Neuronal stem cell (in vitro differentiated cells): Measurements from ENCODE around the gene ARHGEF5.
"Not testable (repeated sequence)": the region's sequence is repeated elsewhere in the genome, so short reads cannot be mapped to it uniquely, and the experiment has no call there.

Experiments used
- DNase-seq: peaks from one replicate; pipeline ENCODE4 v3.0.0-alpha.2; 2013; ENCODE audit warnings: low spot score
- H2AFZ ChIP-seq: one replicate; pipeline ENCODE4 v1.6.1; 2013; ENCODE audit warnings: mild to moderate bottlenecking, low read length, inconsistent platforms
- H2AK5ac ChIP-seq: 2 replicates; pipeline ENCODE4 v1.6.1; 2013; ENCODE audit warnings: low read depth, mild to moderate bottlenecking, inconsistent platforms, low read length, moderate library complexity, mixed read lengths
- H2BK120ac ChIP-seq: 2 replicates; pipeline ENCODE4 v1.6.1; 2013; ENCODE audit warnings: low read depth, mild to moderate bottlenecking, inconsistent platforms, low read length, moderate library complexity, mixed read lengths
- H2BK12ac ChIP-seq: one replicate; pipeline ENCODE4 v1.6.1; 2013; ENCODE audit warnings: low read length, inconsistent platforms
- H2BK15ac ChIP-seq: 2 replicates; pipeline ENCODE4 v1.6.1; 2013; ENCODE audit warnings: mild to moderate bottlenecking, low read length, inconsistent platforms, mixed read lengths
- H2BK5ac ChIP-seq: one replicate; pipeline ENCODE4 v1.6.1; 2013; ENCODE audit warnings: inconsistent platforms, mild to moderate bottlenecking, low read length, moderate library complexity
- H3K14ac ChIP-seq: one replicate; pipeline ENCODE4 v1.6.1; 2013; ENCODE audit warnings: low read length, inconsistent platforms
- H3K18ac ChIP-seq: 2 replicates; pipeline ENCODE4 v1.6.1; 2013; ENCODE audit warnings: low read length, inconsistent platforms
- H3K23ac ChIP-seq: 2 replicates; pipeline ENCODE4 v1.6.1; 2013; ENCODE audit warnings: low read depth, mild to moderate bottlenecking, mixed read lengths, low read length, inconsistent platforms; ENCODE audit not compliant: poor library complexity
- H3K27ac ChIP-seq: replicated peaks from 3 replicates; pipeline ENCODE4 v1.5.1; 2013; ENCODE audit warnings: low read length, inconsistent platforms
- H3K27me3 ChIP-seq, 3 experiments: 2 replicates each; pipeline ENCODE4 v1.6.1; 2013; ENCODE audit warnings: low read length in 3 of 3, mild to moderate bottlenecking in 2 of 3, inconsistent platforms in 1 of 3, low read depth in 1 of 3, mixed read lengths in 1 of 3, moderate library complexity in 1 of 3; ENCODE audit not compliant: control insufficient read depth in 3 of 3, insufficient read depth in 3 of 3
- H3K36me3 ChIP-seq, 2 donors: replicated peaks in 1 of 2; 2 replicates each; pipeline ENCODE4 v1.6.1; 2013; ENCODE audit warnings: low read length in 2 of 2; ENCODE audit not compliant: control insufficient read depth in 2 of 2, insufficient read depth in 2 of 2
- H3K4ac ChIP-seq: 2 replicates; pipeline ENCODE4 v1.6.1; 2013; ENCODE audit warnings: inconsistent platforms, mild to moderate bottlenecking, low read length, moderate library complexity
- H3K4me1 ChIP-seq, 2 donors: 1 replicate in 1 of 2; 2 replicates in 1 of 2; pipeline ENCODE4 v1.6.1; 2013; ENCODE audit warnings: low read length in 2 of 2, low read depth in 1 of 2; ENCODE audit not compliant: control insufficient read depth in 2 of 2, insufficient read depth in 1 of 2
- H3K4me2 ChIP-seq: one replicate; pipeline ENCODE4 v1.6.1; 2013; ENCODE audit warnings: mild to moderate bottlenecking, low read length, inconsistent platforms; ENCODE audit not compliant: insufficient read depth, poor library complexity, severe bottlenecking
- H3K4me3 ChIP-seq, 2 donors: 2 replicates each; pipeline ENCODE4 v1.5.1; 2013; ENCODE audit warnings: low read length in 2 of 2, mild to moderate bottlenecking in 2 of 2, inconsistent platforms in 1 of 2, moderate library complexity in 1 of 2
- H3K79me1 ChIP-seq: one replicate; pipeline ENCODE4 v1.6.1; 2013; ENCODE audit warnings: low read depth, mild to moderate bottlenecking, inconsistent platforms, low read length, moderate library complexity
- H3K9ac ChIP-seq: one replicate; pipeline ENCODE4 v1.6.1; 2013; ENCODE audit warnings: mild to moderate bottlenecking, low read depth, low read length, inconsistent platforms; ENCODE audit not compliant: poor library complexity
- H3K9me3 ChIP-seq, 2 donors: replicated peaks in 1 of 2; 2 replicates each; pipeline versions ENCODE3 to v1.6.1; 2013; ENCODE audit warnings: low read length in 2 of 2, mild to moderate bottlenecking in 2 of 2, inconsistent platforms in 1 of 2, low read depth in 1 of 2, mixed read lengths in 1 of 2, moderate library complexity in 1 of 2; ENCODE audit not compliant: control insufficient read depth in 2 of 2, insufficient read depth in 1 of 2
- H4K8ac ChIP-seq: one replicate; pipeline ENCODE4 v1.6.1; 2013; ENCODE audit warnings: low read depth, mild to moderate bottlenecking, inconsistent platforms, low read length, moderate library complexity
- H4K91ac ChIP-seq: one replicate; pipeline ENCODE4 v1.6.1; 2013; ENCODE audit warnings: low read length, low read depth, mild to moderate bottlenecking, inconsistent platforms; ENCODE audit not compliant: poor library complexity
- WGBS, 2 donors: extraction: QIAGEN DNeasy Blood & Tissue Kit; methylation state at CpG; one replicate each; pipeline ENCODE4 v1.1.7; 2013; ENCODE audit warnings: missing lambda C conversion rate in 2 of 2, mixed read lengths in 1 of 2; ENCODE audit not compliant: insufficient read length in 2 of 2, insufficient replicate concordance in 1 of 2; ENCODE audit errors: extremely low coverage in 2 of 2; 5-methylcytosine and 5-hydroxymethylcytosine counted together

ARHGEF5 gene

GRCh38 chr7:144325868-144326267 is 29.3 kb upstream of the ARHGEF5 start:
- not testable (repeated sequence) for H2BK120ac ChIP-seq, H2BK12ac ChIP-seq, H2BK5ac ChIP-seq, H3K4me3 ChIP-seq, H2BK15ac ChIP-seq, H3K4me1 ChIP-seq, H4K8ac ChIP-seq, H3K9me3 ChIP-seq, H3K27me3 ChIP-seq, H3K18ac ChIP-seq, H2AFZ ChIP-seq, H4K91ac ChIP-seq, H3K4ac ChIP-seq, H3K27ac ChIP-seq, H3K23ac ChIP-seq, DNase-seq, H3K14ac ChIP-seq, H3K36me3 ChIP-seq, H3K9ac ChIP-seq, H3K79me1 ChIP-seq, H3K4me2 ChIP-seq, H2AK5ac ChIP-seq
- WGBS, 2 donors, result no CpG with 5 or more reads among the region's 5 CpGs

- H3K23ac ChIP-seq, H2BK12ac ChIP-seq, H2AK5ac ChIP-seq, H4K8ac ChIP-seq, H3K18ac ChIP-seq, H3K27me3 ChIP-seq, H3K9ac ChIP-seq, H3K4me1 ChIP-seq, DNase-seq, H3K4me2 ChIP-seq, H3K4me3 ChIP-seq, H2BK5ac ChIP-seq, H3K79me1 ChIP-seq, H3K14ac ChIP-seq, H4K91ac ChIP-seq, H2BK15ac ChIP-seq, H3K9me3 ChIP-seq, H2BK120ac ChIP-seq, H2AFZ ChIP-seq, H3K27ac ChIP-seq, H3K36me3 ChIP-seq, H3K4ac ChIP-seq: not testable (repeated sequence)
Measured at GRCh38 chr7:144330044-144330443, 25.2 kb upstream of the ARHGEF5 start.

- not testable (repeated sequence) for H3K4me2 ChIP-seq, H2AK5ac ChIP-seq, H3K4me3 ChIP-seq, H3K9ac ChIP-seq, H3K4ac ChIP-seq, H3K36me3 ChIP-seq, H2BK5ac ChIP-seq, H4K91ac ChIP-seq, H3K18ac ChIP-seq, H2AFZ ChIP-seq, H3K14ac ChIP-seq, H3K79me1 ChIP-seq, DNase-seq, H3K27me3 ChIP-seq, H3K27ac ChIP-seq, H2BK15ac ChIP-seq, H3K9me3 ChIP-seq, H2BK12ac ChIP-seq, H4K8ac ChIP-seq, H3K4me1 ChIP-seq, H3K23ac ChIP-seq, H2BK120ac ChIP-seq
- no CpG with 5 or more reads among the region's 9 CpGs for WGBS, 2 donors
Measured at GRCh38 chr7:144331221-144331995, 23.8 kb upstream of the ARHGEF5 start.

- not testable (repeated sequence) for H3K4me3 ChIP-seq, H3K4me2 ChIP-seq, H3K79me1 ChIP-seq, H3K9me3 ChIP-seq, H3K14ac ChIP-seq, H3K9ac ChIP-seq, DNase-seq, H2AK5ac ChIP-seq, H4K91ac ChIP-seq, H4K8ac ChIP-seq, H3K18ac ChIP-seq, H2BK12ac ChIP-seq, H2AFZ ChIP-seq, H2BK120ac ChIP-seq, H3K23ac ChIP-seq, H2BK15ac ChIP-seq, H3K27ac ChIP-seq, H3K4ac ChIP-seq, H3K36me3 ChIP-seq, H3K27me3 ChIP-seq, H3K4me1 ChIP-seq, H2BK5ac ChIP-seq
- no CpG with 5 or more reads among the region's 2 CpGs for WGBS, 2 donors
Measured at GRCh38 chr7:144331996-144332288, 23.3 kb upstream of the ARHGEF5 start.
